ENCODE results near the gene EPN2. TPM values are rescaled to one million over a fixed set of nuclear protein-coding genes. Genes with fewer than 3 reads are reported as not detected.

The EPN2 gene
- total RNA-seq, 4 donors from 2014 or later, result 21.8 to 32.3 (median 24.7) TPM

GRCh38 chr17:19385521-19385983 is 148.4 kb downstream of the EPN2 start:
- Histone ChIP-seq H3K4me1 (peaks cover 12 to 41% of the 10 kb centered on the region in 2 donors), H3K27ac (peak overlapping the region; percentile 75 to 79 (median 76)), H3K4me3 (replicated peaks in 1 of 3) (no peak overlapping the region), H3K9me3 (no peaks in the 10 kb centered on the region), H3K27me3 (no peaks in the 10 kb centered on the region), H3K36me3 (peaks cover 22 to 33% of the 10 kb centered on the region in 2 donors)
- TF ChIP-seq POLR2A (IDR thresholded peaks at IDR 0.05) (no peak), CTCF (IDR thresholded peaks at IDR 0.05) (no peak)
- 84 to 86% methylated on average over 9 of the region's 9 CpGs for WGBS, 2 donors
- no peak for DNase-seq
- intact Hi-C loops (cut with DNase I), result no loop called here

MicroRNA genes within 50 kb of the gene (microRNA counts, 767-probe panel; counts per million panel counts)
- microRNA hsa-miR-1180, result 1,776 to 3,189 counts per million in 2 donors

Small RNAs within 50 kb of the gene (microRNA-seq; reads per million reads assigned to microRNA genes)
- 1,525 reads per million, percentile 85 among the genes with 10 or more reads in this experiment for gene MIR1180

Small RNAs within 50 kb of the gene (small RNA-seq; reads per million reads assigned to genes)
- 3.0 reads per million, percentile 74 among the genes with 10 or more reads in this experiment for gene MIR1180

Other genes with a start within 250 kb of the EPN2 start
- gene FAM83G, start 232.6 kb upstream of the EPN2 start, total RNA-seq, result 10 to 100 TPM; 11.9 to 21.3 (median 13.9) TPM
- 10 to 100 TPM in 2 of 4 donors, 1 to 10 TPM in 2; 5.5 to 19.8 (median 10.5) TPM for gene GRAP, start 190.4 kb upstream of the EPN2 start, total RNA-seq
- 1 to 10 TPM; 1.3 to 6.7 (median 4.0) TPM for gene GRAPL, start 109.8 kb upstream of the EPN2 start, total RNA-seq
- gene B9D1, start 125.4 kb downstream of the EPN2 start, total RNA-seq, result 100 to 1,000 TPM in 2 of 4 donors, 10 to 100 TPM in 2; 45.0 to 104 (median 90.3) TPM
- gene MAPK7, start 141.1 kb downstream of the EPN2 start, total RNA-seq, result 10 to 100 TPM; 22.4 to 46.5 (median 31.3) TPM
- gene MFAP4, start 149.8 kb downstream of the EPN2 start, total RNA-seq, result 100 to 1,000 TPM in 1 of 4 donors, 10 to 100 TPM in 3; 12.6 to 105 (median 53.5) TPM
- gene RNF112, start 173.9 kb downstream of the EPN2 start, total RNA-seq, result 1 to 10 TPM in 3 of 4 donors, under 1 TPM in 1; 0.83 to 3.5 (median 2.2) TPM

All from thyroid gland (tissue), 4 donors.